GM10266 (cell line): ENCODE measurements around the gene SORCS2.

Source experiments
- DNase-seq: peaks from one replicate; pipeline ENCODE4 v3.0.0; 2012; ENCODE audit errors: extremely low spot score
- TF ChIP-seq, protein P1 (sequence below): IDR thresholded peaks from 2 replicates; pipeline ENCODE4 v1.5.1; 2012; ENCODE audit warnings: mild to moderate bottlenecking, low read depth; ENCODE audit not compliant: control insufficient read depth, insufficient read depth; ENCODE audit errors: missing control alignments

The SORCS2 gene

DNA sequence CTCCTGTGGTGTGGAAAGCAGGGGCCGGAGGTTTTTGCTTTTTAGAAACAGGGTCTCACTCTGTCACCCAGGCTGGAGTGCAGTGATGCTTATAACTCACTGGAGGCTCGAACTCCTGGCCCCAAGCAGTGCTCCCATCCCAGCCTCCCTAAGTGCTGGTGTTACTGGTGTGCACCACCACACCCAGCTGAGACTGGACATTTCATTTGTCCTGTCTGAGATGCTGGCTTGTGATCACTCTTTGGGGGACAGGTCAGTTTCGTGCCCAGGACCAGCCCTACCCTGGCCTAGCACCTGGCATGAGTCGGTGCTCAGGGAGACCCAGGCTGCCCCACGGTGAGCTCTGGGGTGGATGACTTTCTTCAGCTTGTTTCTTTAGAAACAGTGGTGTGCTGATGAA, 231.1 kb downstream of the SORCS2 start:
- DNase-seq, result no peak

DNA sequence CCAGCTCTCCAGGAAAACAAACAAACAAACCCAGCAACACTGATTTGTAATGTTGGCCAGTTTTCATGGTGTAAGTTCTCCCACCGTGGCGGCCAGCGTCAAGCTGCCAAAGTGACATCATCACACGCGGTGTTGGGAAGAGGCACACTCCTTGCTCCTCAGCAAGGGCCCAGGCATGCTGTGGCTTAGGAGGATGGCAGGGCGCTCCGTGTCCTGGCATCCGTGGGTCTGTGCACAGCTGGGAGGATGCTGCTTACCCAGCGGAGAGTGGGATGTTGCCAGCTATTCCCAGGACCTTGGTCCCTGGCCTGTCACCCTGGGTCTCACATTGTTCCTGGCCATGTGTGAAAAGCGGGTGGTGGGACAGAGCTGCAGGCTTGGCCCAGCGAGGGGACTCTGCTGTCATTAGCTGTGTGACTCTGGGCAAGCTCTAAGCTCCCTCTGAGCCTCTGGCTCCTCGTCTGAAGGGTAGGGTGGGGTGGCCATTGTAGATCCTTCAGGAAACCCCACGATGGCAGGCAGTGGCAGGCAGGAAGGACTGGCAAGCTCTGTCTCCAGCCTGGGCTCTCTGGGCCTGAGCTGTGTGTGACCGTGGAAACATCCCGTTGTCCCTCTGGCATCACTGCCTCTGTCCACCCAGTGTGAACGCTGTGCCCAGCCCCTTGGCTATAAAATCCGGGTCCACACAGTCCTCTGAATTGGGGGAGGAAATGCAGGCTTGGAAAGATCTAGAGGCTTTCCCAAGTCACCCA, 231.6 kb downstream of the SORCS2 start:
- TF ChIP-seq, protein P1, sequence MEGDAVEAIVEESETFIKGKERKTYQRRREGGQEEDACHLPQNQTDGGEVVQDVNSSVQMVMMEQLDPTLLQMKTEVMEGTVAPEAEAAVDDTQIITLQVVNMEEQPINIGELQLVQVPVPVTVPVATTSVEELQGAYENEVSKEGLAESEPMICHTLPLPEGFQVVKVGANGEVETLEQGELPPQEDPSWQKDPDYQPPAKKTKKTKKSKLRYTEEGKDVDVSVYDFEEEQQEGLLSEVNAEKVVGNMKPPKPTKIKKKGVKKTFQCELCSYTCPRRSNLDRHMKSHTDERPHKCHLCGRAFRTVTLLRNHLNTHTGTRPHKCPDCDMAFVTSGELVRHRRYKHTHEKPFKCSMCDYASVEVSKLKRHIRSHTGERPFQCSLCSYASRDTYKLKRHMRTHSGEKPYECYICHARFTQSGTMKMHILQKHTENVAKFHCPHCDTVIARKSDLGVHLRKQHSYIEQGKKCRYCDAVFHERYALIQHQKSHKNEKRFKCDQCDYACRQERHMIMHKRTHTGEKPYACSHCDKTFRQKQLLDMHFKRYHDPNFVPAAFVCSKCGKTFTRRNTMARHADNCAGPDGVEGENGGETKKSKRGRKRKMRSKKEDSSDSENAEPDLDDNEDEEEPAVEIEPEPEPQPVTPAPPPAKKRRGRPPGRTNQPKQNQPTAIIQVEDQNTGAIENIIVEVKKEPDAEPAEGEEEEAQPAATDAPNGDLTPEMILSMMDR, result no peak
- no peak for DNase-seq

More for the DNA sequence above, 231.1 kb downstream of the SORCS2 start:
- TF ChIP-seq, protein P1, result no peak

DNA sequence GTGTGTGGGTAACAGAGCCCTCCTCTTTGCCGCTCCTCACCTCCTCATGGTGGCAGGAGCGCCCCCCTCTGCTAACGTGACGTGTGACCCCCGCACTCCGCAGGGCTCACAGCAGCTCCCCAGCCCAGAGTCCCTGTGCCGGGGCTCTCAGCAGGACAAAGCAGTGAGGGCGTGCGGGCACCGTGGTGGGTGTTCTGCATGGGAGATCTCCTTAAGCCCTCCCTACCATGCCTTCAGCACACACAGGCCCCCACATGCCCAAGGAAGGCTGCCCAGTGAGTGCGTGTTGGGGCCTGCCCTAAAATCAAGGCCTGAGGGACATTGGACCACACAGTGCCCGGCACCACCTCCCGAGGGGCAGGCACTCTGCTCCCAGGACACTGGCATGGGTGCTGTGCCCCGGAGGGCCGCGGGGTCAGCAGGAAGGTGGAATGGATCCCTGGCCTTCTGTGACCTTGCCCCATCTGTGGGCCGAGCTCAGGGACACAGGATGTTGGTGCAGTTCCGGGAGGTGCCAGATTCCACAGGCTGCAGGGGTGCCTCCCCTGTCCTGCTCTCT, 232.3 kb downstream of the SORCS2 start:
- no peak for DNase-seq
- TF ChIP-seq, protein P1, result no peak

DNA sequence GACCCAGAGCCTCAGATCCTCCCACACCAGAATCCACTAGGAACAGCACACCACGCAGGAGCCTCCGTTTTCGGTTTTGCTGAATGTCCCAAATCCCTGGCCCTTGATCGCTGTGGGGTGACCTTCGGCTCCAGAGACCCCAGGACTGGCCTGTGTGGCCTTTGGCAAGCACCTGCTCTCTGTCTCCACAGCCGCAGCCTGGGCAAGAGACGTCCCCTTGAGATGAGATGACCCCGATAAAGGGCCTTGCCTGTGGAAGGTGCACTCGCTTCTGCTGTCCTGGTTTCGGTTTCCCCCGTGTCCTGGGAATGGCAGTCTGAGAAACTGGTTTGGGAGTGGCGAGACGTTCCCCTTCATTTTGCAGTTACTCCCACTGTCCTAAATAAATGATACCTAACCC, 232.8 kb downstream of the SORCS2 start:
- DNase-seq, result no peak
- TF ChIP-seq, protein P1, result no peak

DNA sequence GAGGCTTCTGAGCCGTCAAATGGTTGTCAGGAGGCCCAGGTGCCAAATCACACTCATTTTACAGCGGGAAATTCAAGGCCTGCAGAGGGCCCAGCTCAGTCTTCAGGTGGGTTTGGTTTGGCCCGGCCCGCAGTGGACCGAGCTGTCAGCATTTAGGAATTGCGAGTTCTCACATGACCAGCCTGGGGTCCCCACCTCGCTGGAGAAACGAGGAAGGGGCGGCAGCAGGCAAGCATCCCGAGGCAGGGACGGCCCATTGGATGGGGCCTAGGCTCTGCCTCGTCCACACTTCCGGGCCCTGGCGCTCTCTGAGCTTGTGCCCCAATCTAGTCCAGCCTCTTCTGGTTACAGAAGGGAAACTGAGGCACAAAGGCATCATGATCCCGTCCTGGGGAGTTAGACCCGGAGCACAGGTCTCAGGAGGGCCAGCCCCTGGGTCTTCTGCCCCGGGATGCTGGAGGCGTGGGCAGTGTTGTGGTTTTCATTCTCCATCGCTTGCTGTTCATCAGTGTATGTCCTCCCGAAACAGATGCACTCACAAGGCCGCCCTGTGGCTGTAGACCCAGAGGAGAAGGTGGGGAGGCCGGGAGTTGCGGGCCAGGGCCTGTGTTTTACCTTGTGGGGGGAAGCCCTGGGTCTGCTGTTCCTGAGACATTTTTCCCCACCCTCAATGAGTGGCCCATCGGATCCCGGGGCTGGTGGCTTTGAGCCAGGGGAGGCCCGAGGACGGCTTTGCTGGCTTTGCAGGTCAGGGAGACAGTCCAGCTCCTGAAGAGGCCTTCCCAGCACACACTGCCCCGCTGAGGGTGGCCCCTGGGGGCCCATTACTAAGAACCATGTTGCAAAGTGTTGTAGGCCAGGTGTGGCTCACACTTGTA, 233.5 kb downstream of the SORCS2 start:
- no peak for DNase-seq
- TF ChIP-seq, protein P1, result no peak

DNA sequence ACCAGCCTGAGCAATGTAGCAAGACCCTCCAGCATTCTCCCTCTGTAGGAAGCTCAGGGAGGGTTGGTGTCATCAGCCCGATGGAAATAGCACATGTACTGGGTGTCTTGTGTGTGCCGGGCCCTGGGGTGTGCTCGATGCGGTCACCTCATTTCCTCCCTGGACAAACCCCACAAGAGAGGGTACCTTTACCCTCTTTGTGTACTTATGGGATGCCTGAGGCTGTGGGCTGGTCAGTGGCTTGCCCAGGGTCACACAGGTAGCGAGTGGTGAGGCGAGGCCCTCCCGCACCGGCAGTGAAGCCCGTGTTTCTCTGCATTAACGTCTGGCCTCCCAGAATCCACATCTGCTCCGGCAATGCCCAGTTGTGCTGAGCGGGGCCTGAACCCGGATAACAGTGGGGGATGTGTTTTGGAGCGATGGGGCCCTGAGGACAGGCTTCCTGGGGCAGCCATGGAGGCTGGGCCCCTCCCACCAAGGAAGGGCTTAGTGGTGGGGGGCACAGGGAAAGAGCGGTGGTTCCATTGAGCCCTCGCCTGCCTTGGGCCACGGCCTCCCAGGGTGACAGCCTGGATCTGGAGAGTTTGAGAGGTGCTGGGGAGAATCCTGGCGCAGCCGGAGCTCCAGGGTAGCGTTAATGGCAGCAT, 234.3 kb downstream of the SORCS2 start:
- TF ChIP-seq, protein P1, result no peak
- DNase-seq, result no peak
